ENCODE data around the gene VAPB. TPM values are rescaled to one million over a fixed set of nuclear protein-coding genes. Genes with fewer than 3 reads are reported as not detected.
"Not testable (repeated sequence)": the region's sequence is repeated elsewhere in the genome, so short reads cannot be mapped to it uniquely, and the experiment has no call there.

VAPB gene
- total RNA-seq, 2 experiments from 2014 or later = 34.6 to 37.0 TPM

GRCh38 chr20:58414786-58415185 is 25.8 kb downstream of the VAPB start:
- peaks cover 51% of the 10 kb centered on the region for H3K4me1 Mint-ChIP-seq (ENCODE audit: low read depth)

DNA sequence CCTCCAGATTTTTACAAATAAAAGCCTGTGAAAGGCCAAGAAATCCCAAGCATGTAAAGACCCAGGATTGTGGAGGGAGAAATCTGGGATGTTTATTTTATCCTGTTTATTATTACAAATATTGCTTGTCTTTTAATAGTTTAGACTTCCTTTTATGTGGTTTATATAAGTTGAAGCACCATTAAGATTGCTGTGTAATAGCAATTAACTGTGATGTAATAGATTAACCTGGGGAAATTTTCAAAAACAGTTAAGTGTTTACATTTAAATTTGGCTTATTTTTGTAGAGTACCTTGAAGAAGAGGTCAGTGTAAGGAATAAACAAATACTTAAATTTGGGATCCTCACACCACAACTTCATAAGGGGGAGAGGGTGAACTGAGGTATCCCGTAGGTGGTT is 27.0 kb downstream of the VAPB start:
- Mint-ChIP-seq H3K27ac (peak overlapping the region; percentile 1), H3K4me3 (no peak overlapping the region), H3K27me3 (no peaks in the 10 kb centered on the region), H3K9me3 (peaks cover 2% of the 10 kb centered on the region), H3K4me1 (ENCODE audit: low read depth) (peaks cover 50% of the 10 kb centered on the region), H3K36me3 (peaks cover 25% of the 10 kb centered on the region)
- CTCF ChIA-PET = interaction anchor here (0.7 to 1.4 kb wide), 2 partner anchors 32 to 210 kb away, joined by 3 to 4 read pairs; no protein-coding TSS in a partner anchor
- DNase-seq = no peak
- POLR2A ChIA-PET = no interaction called here
- intact Hi-C loops (cut with micrococcal nuclease) = no loop called here

More at GRCh38 chr20:58414786-58415185, 25.8 kb downstream of the VAPB start:
- POLR2A ChIA-PET; DNase-seq; H3K27ac Mint-ChIP-seq; H3K27me3 Mint-ChIP-seq; H3K4me3 Mint-ChIP-seq; H3K9me3 Mint-ChIP-seq; CTCF ChIA-PET; intact Hi-C loops (cut with micrococcal nuclease): not testable (repeated sequence)
- H3K36me3 Mint-ChIP-seq = peaks cover 19% of the 10 kb centered on the region

DNA sequence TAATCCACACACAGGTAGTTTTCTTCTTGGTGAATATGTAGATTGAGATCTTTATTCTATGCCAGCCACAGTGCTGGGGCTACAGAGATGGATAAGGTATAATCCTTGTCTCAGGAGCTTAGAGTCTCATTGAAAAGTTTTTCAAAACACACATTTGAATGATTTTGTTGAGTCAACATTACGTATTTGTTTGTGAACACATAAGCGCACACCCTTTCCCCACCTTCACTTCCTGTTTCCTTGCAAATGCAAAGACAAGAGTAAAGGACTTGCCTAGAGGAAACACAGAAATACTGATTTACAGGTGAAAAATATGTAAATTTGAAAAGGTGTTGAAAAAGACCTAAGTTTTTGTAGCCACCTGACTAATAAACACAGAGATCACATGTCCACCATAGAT is 27.8 kb downstream of the VAPB start:
- Mint-ChIP-seq H3K4me1 (ENCODE audit: low read depth) (peaks cover 50% of the 10 kb centered on the region), H3K36me3 (peaks cover 27% of the 10 kb centered on the region), H3K4me3 (no peak overlapping the region), H3K27me3 (no peaks in the 10 kb centered on the region), H3K27ac (peak overlapping the region; percentile 1), H3K9me3 (peaks cover 2% of the 10 kb centered on the region)
- POLR2A ChIA-PET = no interaction called here
- intact Hi-C loops (cut with micrococcal nuclease) = loop anchor here (1.0 kb wide), 1 partner anchor 9 kb away; no protein-coding TSS in a partner anchor
- DNase-seq = no peak
- CTCF ChIA-PET = interaction anchor here (0.7 to 1.4 kb wide), 2 partner anchors 31 to 209 kb away, joined by 3 to 4 read pairs; no protein-coding TSS in a partner anchor

DNA sequence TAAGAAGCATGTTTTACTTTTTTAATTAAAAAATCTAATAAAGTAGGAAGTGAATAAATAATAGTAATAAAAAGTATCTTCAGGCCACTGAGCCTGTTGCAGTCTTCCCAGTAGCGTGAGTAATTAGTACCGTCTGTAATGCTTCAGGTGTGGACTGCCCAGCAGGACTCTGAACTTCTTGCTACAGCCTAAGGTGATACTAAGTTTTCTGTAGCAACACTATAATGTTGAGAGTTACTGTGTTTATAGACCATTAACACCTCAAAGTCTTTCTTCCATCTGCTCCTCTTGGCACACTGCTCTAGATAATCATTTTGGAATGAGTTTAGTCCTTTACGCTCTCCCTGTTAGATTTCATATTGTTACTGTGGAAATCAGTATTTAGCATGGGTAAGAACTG is 28.4 kb downstream of the VAPB start:
- no peak overlapping the region for H3K4me3 Mint-ChIP-seq
- POLR2A ChIA-PET = interaction anchor here (2.1 kb wide), 1 partner anchor 28 kb away, joined by 4 read pairs; the partner anchor contains the start of gene VAPB
- CTCF ChIA-PET = interaction anchor here (1.4 kb wide), 1 partner anchor 31 kb away, joined by 3 read pairs; no protein-coding TSS in a partner anchor
- DNase-seq = no peak
- H3K4me1 Mint-ChIP-seq (ENCODE audit: low read depth) = peaks cover 50% of the 10 kb centered on the region
- H3K27me3 Mint-ChIP-seq = no peaks in the 10 kb centered on the region
- intact Hi-C loops (cut with micrococcal nuclease) = loop anchor here (1.0 kb wide), 1 partner anchor 9 kb away; no protein-coding TSS in a partner anchor
- no peak overlapping the region for H3K27ac Mint-ChIP-seq
- H3K36me3 Mint-ChIP-seq = peaks cover 29% of the 10 kb centered on the region
- H3K9me3 Mint-ChIP-seq = peaks cover 2% of the 10 kb centered on the region

- no peak for DNase-seq
- Mint-ChIP-seq H3K4me1 (ENCODE audit: low read depth) (peaks cover 50% of the 10 kb centered on the region), H3K9me3 (peaks cover 2% of the 10 kb centered on the region), H3K27me3 (no peaks in the 10 kb centered on the region), H3K4me3 (no peak overlapping the region), H3K36me3 (peaks cover 29% of the 10 kb centered on the region), H3K27ac (peak overlapping the region; percentile 66)
- intact Hi-C loops (cut with micrococcal nuclease) = no loop called here
- ChIA-PET POLR2A (interaction anchor here (2.1 kb wide), 1 partner anchor 30 kb away, joined by 4 read pairs; the partner anchor contains the start of gene VAPB), CTCF (interaction anchor here (1.6 kb wide), 1 partner anchor 30 kb away, joined by 3 read pairs; the partner anchor contains the start of gene VAPB)
Measured at GRCh38 chr20:58418949-58419748, 30.1 kb downstream of the VAPB start.

GRCh38 chr20:58420798-58421496 is 31.9 kb downstream of the VAPB start:
- H3K4me3 Mint-ChIP-seq = no peak overlapping the region
- DNase-seq = no peak
- no peak overlapping the region for H3K27ac Mint-ChIP-seq
- H3K9me3 Mint-ChIP-seq = no peaks in the 10 kb centered on the region
- H3K4me1 Mint-ChIP-seq (ENCODE audit: low read depth) = peaks cover 44% of the 10 kb centered on the region
- intact Hi-C loops (cut with micrococcal nuclease) = no loop called here
- H3K27me3 Mint-ChIP-seq = no peaks in the 10 kb centered on the region
- ChIA-PET POLR2A (interaction anchor here (1.1 kb wide), 1 partner anchor 32 kb away, joined by 4 read pairs; the partner anchor contains the start of gene VAPB), CTCF (interaction anchor here (0.6 to 1.1 kb wide), 2 partner anchors 184 to 241 kb away, joined by 3 read pairs; no protein-coding TSS in a partner anchor)
- H3K36me3 Mint-ChIP-seq = peaks cover 28% of the 10 kb centered on the region

GRCh38 chr20:58421497-58421850 is 32.4 kb downstream of the VAPB start:
- peaks cover 38% of the 10 kb centered on the region for H3K4me1 Mint-ChIP-seq (ENCODE audit: low read depth)
- no peak for DNase-seq
- H3K27me3 Mint-ChIP-seq = no peaks in the 10 kb centered on the region
- no peaks in the 10 kb centered on the region for H3K9me3 Mint-ChIP-seq
- H3K27ac Mint-ChIP-seq = no peak overlapping the region
- ChIA-PET CTCF (interaction anchor here (0.6 to 1.1 kb wide), 2 partner anchors 184 to 242 kb away, joined by 3 read pairs; no protein-coding TSS in a partner anchor), POLR2A (no interaction called here)
- intact Hi-C loops (cut with micrococcal nuclease) = no loop called here
- H3K4me3 Mint-ChIP-seq = no peak overlapping the region
- peaks cover 28% of the 10 kb centered on the region for H3K36me3 Mint-ChIP-seq

- peaks cover 17% of the 10 kb centered on the region for H3K4me1 Mint-ChIP-seq (ENCODE audit: low read depth)
- ChIA-PET CTCF (no interaction called here), POLR2A (no interaction called here)
- H3K4me3 Mint-ChIP-seq = no peak overlapping the region
- H3K9me3 Mint-ChIP-seq = no peaks in the 10 kb centered on the region
- intact Hi-C loops (cut with micrococcal nuclease) = no loop called here
- no peak overlapping the region for H3K27ac Mint-ChIP-seq
- H3K36me3 Mint-ChIP-seq = peaks cover 20% of the 10 kb centered on the region
- no peak for DNase-seq
- H3K27me3 Mint-ChIP-seq = no peaks in the 10 kb centered on the region
Measured at GRCh38 chr20:58424218-58424969, 35.4 kb downstream of the VAPB start.

DNA sequence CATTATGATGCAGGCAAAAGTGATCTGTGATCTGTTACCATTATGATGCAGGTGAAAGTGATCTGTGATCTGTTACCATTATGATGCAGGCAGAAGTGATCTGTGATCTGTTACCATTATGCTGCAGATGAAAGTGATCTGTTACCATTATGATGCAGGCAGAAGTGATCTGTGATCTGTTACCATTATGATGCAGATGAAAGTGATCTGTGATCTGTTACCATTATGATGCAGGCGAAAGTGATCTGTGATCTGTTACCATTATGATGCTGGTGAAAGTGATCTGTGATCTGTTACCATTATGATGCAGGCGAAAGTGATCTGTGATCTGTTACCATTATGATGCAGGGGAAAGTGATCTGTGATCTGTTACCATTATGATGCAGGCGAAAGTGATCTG is 38.5 kb downstream of the VAPB start:
- DNase-seq; CTCF ChIA-PET; H3K4me3 Mint-ChIP-seq; H3K27ac Mint-ChIP-seq; POLR2A ChIA-PET; H3K9me3 Mint-ChIP-seq; H3K27me3 Mint-ChIP-seq; intact Hi-C loops (cut with micrococcal nuclease): not testable (repeated sequence)
- Mint-ChIP-seq H3K36me3 (peaks cover 18% of the 10 kb centered on the region), H3K4me1 (ENCODE audit: low read depth) (peaks cover 19% of the 10 kb centered on the region)

DNA sequence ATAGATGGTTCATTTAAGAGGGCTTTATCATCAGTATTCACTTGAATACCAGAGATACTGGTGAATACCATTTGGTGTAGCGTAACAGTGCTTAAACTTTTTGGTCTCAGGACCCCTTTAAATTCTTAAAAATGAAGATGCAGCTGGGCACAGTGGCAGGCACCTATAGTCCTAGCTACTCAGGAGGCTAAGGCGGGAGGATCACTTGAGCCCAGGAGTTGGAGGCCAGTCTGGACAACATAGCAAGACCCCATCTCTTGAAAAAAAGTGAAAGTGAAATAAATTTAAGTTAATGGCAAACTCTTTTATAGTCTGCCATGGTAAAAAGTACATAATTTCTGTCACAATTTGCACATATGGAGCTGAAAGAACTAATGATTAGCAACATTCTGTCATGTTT is 39.3 kb downstream of the VAPB start:
- intact Hi-C loops (cut with micrococcal nuclease) = no loop called here
- Mint-ChIP-seq H3K9me3 (no peaks in the 10 kb centered on the region), H3K27ac (no peak overlapping the region), H3K4me3 (no peak overlapping the region), H3K4me1 (ENCODE audit: low read depth) (peaks cover 27% of the 10 kb centered on the region), H3K27me3 (no peaks in the 10 kb centered on the region), H3K36me3 (peaks cover 18% of the 10 kb centered on the region)
- ChIA-PET CTCF (no interaction called here), POLR2A (no interaction called here)
- no peak for DNase-seq

DNA sequence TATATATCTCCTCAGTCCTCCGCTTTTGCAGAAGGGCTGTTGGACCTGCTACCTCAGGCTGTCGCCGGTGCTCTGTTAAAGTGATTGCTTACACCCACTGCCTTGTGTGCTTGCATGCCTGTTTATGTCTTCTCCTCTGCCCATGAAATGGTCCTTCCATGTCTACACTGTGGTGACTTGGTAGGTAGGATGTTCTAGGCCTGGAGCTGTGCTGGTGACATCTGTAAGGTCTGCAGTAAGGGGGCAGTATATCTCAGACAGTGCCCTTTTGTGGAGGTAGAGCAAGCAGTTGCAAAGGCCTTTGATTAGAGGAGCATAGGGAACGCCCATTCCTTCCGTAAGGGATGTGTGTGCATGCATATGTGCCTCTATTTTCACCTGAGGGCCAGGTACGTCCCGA is 40.3 kb downstream of the VAPB start:
- Mint-ChIP-seq H3K4me3 (no peak overlapping the region), H3K36me3 (peaks cover 18% of the 10 kb centered on the region), H3K27ac (no peak overlapping the region), H3K9me3 (no peaks in the 10 kb centered on the region), H3K4me1 (ENCODE audit: low read depth) (peaks cover 29% of the 10 kb centered on the region), H3K27me3 (no peaks in the 10 kb centered on the region)
- intact Hi-C loops (cut with micrococcal nuclease) = no loop called here
- POLR2A ChIA-PET = no interaction called here
- CTCF ChIA-PET = no interaction called here
- DNase-seq = no peak

- Mint-ChIP-seq H3K36me3 (peaks cover 22% of the 10 kb centered on the region), H3K27me3 (no peaks in the 10 kb centered on the region), H3K27ac (no peak overlapping the region), H3K4me3 (no peak overlapping the region), H3K9me3 (no peaks in the 10 kb centered on the region), H3K4me1 (ENCODE audit: low read depth) (peaks cover 30% of the 10 kb centered on the region)
- DNase-seq = no peak
- intact Hi-C loops (cut with micrococcal nuclease) = no loop called here
- ChIA-PET CTCF (no interaction called here), POLR2A (no interaction called here)
Measured at GRCh38 chr20:58431134-58431533, 42.1 kb downstream of the VAPB start.

Measured in activated CD4-positive, alpha-beta memory T cell treated with anti-CD3 and anti-CD28 coated beads for 36 hours (primary cell).